HG03558 (cell line): ENCODE measurements around the gene IGF1R.

Experiments used
- ATAC-seq: cut with Tn5 transposase; IDR thresholded peaks from one replicate; pipeline ENCODE4 v1.9.1; 2021; ENCODE audit warnings: moderate number of reproducible peaks; ENCODE audit not compliant: unreplicated experiment; ENCODE audit errors: extremely low read depth

IGF1R gene

GRCh38 chr15:98787936-98788757, 139.8 kb downstream of the IGF1R start:
- ATAC-seq = no peak

DNA sequence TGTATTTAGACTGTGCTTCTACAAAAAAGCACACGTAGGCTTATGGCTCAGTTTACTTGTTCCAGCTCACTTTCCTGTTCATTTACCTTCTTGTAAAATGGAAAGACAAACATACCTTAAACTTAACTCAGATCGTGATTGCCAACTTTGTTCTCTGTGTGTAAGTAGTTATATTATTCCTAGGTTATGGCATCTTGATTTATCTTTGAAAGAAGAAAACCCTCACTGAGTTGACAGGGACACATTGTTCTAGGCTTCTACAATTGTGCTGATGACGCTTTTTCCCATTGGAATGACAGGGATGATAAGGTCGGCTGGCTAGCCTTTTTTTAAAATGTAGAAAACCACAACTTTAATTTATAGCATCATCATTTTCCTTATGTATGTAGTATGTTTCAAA, 140.7 kb downstream of the IGF1R start:
- ATAC-seq = no peak

DNA sequence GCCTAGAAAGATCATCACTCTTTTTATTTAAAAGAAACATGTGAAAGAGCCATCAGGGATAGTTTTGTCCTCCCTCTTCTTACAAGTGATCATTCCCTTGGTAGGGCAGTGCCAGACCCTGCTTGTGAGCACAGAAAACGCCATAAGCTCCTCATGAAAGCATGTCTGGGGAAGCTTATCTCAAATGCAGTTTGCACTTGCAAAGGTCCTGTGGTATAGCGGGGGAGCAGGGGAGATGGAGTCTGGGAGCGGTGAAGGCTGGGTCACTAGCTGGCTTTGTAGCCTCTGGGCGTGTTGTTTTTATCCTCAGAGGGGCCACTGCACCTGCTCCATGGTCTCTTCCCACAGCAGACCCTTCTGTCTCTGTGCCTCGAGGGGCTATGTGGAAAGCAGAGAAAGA, 141.9 kb downstream of the IGF1R start:
- ATAC-seq = no peak

GRCh38 chr15:98791046-98791701, 142.8 kb downstream of the IGF1R start:
- no peak for ATAC-seq

GRCh38 chr15:98792117-98792516, 143.8 kb downstream of the IGF1R start:
- no peak for ATAC-seq

- no peak for ATAC-seq
These were observed 145.9 kb downstream of the IGF1R start for GRCh38 chr15:98794211-98794610.

GRCh38 chr15:98794748-98795147, 146.4 kb downstream of the IGF1R start:
- no peak for ATAC-seq

GRCh38 chr15:98795980-98796379, 147.6 kb downstream of the IGF1R start:
- ATAC-seq = no peak

DNA sequence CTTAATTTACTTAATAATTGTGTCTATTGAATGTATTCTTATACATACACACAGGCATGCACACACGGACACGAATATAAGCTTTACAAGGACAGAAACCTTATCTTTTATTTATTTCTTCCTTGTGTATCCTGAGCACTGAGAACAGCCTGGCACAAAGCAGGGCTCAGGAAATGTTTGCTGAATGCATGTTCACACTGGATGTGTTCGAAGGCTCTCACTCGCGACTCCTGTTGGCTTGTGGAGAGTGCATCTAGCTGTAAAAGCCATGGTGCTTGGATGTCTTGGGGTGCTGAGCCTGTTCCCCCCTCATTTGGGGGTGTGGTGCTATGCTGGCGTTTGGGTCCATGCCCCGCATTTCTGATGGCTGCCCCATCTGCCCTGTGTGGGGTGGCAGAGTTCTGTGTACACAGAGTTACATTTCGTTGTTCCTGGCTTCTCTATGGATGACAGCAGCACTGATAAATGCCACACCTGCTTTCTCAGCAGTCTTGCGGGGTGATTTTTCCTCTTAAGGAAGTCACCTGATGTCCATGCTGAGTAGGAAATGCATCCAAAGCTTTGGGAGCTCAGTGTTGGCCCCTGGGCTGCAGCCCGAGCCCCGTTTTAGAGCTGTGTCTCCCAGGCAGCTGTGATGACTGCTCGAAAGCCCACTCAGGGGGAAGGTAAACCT, 148.5 kb downstream of the IGF1R start:
- no peak for ATAC-seq

DNA sequence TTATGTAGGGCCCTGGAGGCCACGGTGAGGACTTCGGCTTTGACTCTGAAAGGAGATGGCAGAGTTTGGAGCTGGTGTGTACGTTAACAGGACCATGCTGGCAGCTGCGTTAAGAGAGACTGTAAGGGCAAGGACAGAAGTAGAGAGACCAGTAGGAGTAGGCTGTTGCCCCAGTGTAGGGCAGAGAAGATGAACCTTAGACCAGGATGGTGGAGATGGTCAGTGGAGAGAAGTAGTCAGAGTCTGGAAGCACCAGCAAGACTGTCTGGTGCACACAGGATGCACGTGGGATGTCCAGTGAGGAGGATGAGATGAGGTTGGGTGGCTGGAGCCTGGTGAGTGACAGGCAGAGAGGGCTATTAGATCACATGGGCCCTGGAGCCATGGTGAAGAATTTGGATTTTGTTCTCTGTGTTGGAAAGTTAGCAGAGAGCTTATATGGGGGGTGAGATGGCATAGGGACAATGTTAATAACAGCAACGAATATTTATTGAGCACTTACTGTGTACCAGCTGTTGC, 150.1 kb downstream of the IGF1R start:
- no peak for ATAC-seq

- ATAC-seq = no peak
These were observed 151.4 kb downstream of the IGF1R start for GRCh38 chr15:98799461-98800390.

- no peak for ATAC-seq
These were observed 152.3 kb downstream of the IGF1R start for GRCh38 chr15:98800437-98801233.

GRCh38 chr15:98801234-98801561, 152.9 kb downstream of the IGF1R start:
- ATAC-seq = no peak

DNA sequence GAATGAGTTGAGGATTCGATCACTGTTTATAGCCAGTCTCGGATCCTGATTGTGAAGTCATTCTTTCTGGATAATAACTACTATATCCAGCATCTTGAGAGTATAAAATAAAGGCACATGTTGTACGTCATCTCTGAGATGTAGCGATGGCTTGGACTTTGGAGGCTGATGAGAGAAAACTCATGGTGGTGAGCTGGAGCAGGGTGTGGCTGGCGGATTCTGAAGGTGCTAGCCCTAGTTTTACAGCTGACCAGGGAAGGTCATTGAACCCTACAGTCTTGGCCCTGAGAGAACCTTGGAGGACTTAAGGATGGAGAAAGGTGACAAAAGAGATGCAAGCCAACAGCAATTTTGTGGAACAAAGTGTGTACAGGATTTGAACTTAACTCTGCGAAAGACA, 153.8 kb downstream of the IGF1R start:
- ATAC-seq = no peak

DNA sequence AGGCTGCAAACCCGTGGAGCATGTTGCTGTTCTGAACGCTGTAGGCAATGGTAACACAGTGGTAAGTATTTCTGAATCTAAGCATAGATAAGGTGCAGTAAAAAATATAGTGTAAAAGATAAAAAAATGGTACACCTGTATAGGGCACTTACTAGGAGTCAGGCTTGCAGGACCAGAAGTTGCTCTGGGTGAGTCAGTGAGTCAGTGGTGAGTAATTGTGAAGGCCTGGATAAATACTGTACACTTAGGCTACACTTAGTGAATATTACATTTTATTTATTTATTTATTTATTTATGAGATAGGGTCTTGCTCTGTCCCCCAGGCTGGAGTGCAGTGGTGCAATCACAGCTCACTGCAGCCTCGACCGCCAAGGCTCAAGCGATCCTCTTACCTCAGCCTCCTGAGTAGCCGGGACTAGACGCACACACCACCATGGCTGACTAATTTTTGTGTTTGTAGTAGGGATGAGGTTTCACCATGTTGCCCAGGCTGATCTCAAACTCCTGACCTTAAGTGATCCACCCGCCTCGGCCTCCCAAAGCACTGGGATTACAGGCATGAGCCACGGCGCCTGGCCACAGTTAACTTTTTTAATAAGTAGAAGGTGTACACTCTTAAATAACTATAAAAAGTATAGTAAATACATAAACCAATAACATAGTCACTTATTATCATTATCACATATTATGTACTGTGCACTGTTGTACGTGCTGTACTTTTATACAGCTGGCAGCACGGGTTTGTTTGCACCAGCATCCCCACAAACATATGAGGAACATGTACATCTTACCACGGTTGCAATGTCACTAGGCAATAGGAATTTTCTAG, 155.1 kb downstream of the IGF1R start:
- ATAC-seq = no peak

GRCh38 chr15:98804057-98804380, 155.7 kb downstream of the IGF1R start:
- no peak for ATAC-seq

DNA sequence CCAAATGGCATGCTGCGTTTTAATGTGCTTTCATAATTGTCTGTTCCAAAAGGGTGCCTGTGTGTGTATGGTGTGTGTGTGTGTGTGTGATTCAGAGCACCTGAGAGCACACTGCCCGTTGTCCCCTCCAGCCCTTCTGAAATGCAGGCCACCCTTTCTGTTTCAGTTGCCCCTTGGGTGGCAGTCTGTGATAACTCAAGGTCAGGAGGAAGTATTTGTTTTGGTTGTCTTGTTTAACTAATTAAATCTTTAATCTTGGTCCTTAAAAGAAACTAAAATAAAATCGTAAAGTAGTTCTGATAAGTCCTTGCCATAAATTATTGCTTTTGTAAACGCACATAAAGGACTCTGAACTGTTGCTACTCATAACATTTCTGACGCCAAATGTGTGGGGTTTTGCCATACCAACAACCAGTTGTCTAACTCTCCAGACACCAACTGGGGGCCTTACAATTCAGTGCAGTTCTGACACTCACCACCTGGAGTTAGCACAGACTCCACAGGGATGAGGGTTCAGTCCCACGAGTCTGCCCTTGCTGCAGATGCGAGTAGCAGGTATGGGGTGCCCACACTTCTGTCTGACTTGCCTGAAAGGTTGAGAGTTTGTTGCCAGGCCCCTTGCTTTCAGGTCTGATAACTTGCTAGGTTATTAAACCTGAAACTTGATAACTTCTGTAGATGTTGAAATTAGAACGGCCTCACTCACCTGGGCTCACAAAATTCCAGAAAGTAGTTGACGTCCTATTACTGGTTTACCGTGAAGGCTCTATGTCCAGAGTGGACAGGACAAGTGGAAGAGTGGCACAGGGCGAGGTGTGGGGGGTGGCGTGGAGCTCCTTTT, 157.3 kb downstream of the IGF1R start:
- no peak for ATAC-seq
